Thoracic aorta endothelial cell (primary cell): Measurements from ENCODE around the gene FAM117B. TPM values are rescaled to one million over a fixed set of nuclear protein-coding genes. Genes with fewer than 3 reads are reported as not detected.

Experiments used
- small RNA-seq: library from RNA; depleted of rRNA; stranded (forward); fragments of <200 nt; gene quantifications from one replicate; pipeline ENCODE3, GENCODE V24; 2012
- total RNA-seq: library from RNA; depleted of rRNA; stranded (reverse); fragments of >200 nt; gene quantifications from 2 replicates; pipeline ENCODE4 v1.2.3, GENCODE V29; 2012

Gene FAM117B
- total RNA-seq, result 3.7 and 4.4 TPM in 2 replicates

DNA sequence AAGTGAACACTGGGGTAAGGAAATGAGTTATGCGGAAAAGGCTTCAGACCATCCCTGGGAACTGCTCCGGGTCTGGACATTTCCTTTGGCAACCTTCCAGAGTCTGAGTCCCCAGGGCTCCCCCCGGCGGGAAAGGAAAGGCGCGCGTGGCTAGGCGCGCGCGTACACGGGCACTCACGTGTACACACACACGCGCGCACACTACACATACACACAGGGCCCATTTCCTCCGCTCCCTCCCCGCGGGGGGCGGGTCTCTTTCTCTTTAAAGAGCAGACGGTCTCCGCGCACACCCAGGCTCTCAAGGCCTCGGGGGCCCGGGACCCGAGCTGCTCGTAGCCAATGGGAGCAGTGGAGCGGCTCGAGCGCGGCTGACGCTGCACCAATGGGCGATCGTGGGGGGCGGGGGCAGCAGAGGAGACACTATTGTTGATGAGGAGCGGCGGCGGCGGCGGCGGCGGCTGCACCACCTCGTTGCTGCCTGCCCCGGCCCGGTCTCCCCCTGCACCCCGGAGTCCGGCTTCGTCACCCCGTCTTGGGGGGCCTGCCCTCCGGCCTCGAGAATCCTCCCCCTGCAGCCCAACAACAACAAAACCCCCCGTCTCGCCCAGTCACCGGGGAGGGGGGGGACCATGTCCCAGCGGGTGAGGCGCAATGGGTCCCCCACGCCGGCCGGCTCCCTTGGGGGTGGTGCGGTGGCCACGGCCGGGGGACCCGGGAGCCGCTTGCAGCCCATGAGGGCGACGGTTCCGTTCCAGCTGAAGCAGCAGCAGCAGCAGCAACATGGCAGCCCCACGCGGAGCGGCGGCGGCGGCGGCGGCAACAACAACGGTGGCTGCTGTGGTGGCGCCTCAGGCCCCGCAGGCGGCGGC lies at the start of gene FAM117B:
FAM117B (plus strand) TSS at position 414 of the 872 bp plus-strand sequence; CDS start at position 633, 219 bp downstream.

Small RNAs within 50 kb of the gene (small RNA-seq; reads per million reads assigned to genes)
- not detected for gene MTND4LP17

Other genes starting within 250 kb of the FAM117B start
- 4.1 and 6.4 TPM in 2 replicates for gene ICA1L, start 236.8 kb downstream of the FAM117B start, total RNA-seq